IMR-90 (cell line): Measurements from ENCODE around the gene ZDHHC12. TPM values are rescaled to one million over a fixed set of nuclear protein-coding genes. Genes with fewer than 3 reads are reported as not detected.

Experiments used
- ATAC-seq: fragments of 200-7000 bp; cut with Tn5 transposase; 2 replicates; pipeline ENCODE4 v1.9.1; 2020; ENCODE audit warnings: low read depth, mild to moderate bottlenecking, moderate library complexity
- BruUV-seq: library from RNA; stranded (reverse); fragments of 400-500 nt; replicated peaks from 2 replicates; lab custom pipeline; 2021; lab: Mats Ljungman, UMichigan
- CTCF ChIA-PET: fragments of 300-600 bp; formaldehyde crosslinking; extraction: SDS; loops from one replicate; lab custom pipeline; 2021; ENCODE audit warnings: antibody characterized with exemption; lab: Yijun Ruan, JAX
- POLR2A ChIA-PET: fragments of 300-600 bp; sonication (Branson Sonifier 250); formaldehyde crosslinking; loops from one replicate; lab custom pipeline; 2022; ENCODE audit warnings: antibody characterized with exemption; ENCODE audit not compliant: unreplicated experiment; lab: Charles Lee
- DNase-seq: peaks from one replicate; pipeline ENCODE4 v3.0.0; 2013
- H2AFZ ChIP-seq: replicated peaks from 2 replicates; pipeline ENCODE3; 2013; ENCODE audit warnings: low read length, mild to moderate bottlenecking; ENCODE audit not compliant: poor library complexity
- H2AK5ac ChIP-seq: 2 replicates; pipeline ENCODE4 v1.6.1; 2013; ENCODE audit warnings: low read depth, low read length, inconsistent platforms
- H2AK9ac ChIP-seq: replicated peaks from 2 replicates; pipeline ENCODE3; 2013; ENCODE audit warnings: mild to moderate bottlenecking, low read depth, low read length, moderate library complexity; ENCODE audit not compliant: poor library complexity
- H2BK120ac ChIP-seq: 2 replicates; pipeline ENCODE4 v1.6.1; 2013; ENCODE audit warnings: low read depth, low read length, inconsistent platforms
- H2BK15ac ChIP-seq: 3 replicates; pipeline ENCODE4 v1.6.1; 2013; ENCODE audit warnings: low read depth, low read length, inconsistent platforms
- H2BK20ac ChIP-seq: 2 replicates; pipeline ENCODE4 v1.6.1; 2013; ENCODE audit warnings: low read depth, mild to moderate bottlenecking, inconsistent platforms, low read length, moderate library complexity
- H2BK5ac ChIP-seq: 2 replicates; pipeline ENCODE4 v1.6.1; 2013; ENCODE audit warnings: mild to moderate bottlenecking, low read depth, low read length, inconsistent platforms; ENCODE audit not compliant: poor library complexity, severe bottlenecking
- H3K14ac ChIP-seq: replicated peaks from 2 replicates; pipeline ENCODE4 v1.6.1; 2013; ENCODE audit warnings: low read depth, low read length, inconsistent platforms
- H3K18ac ChIP-seq: 2 replicates; pipeline ENCODE4 v1.6.1; 2013; ENCODE audit warnings: low read depth, low read length, control low read depth
- H3K23ac ChIP-seq: 2 replicates; pipeline ENCODE4 v1.6.1; 2013; ENCODE audit warnings: low read depth, low read length, inconsistent platforms
- H3K27ac ChIP-seq: 2 replicates; pipeline ENCODE4 v1.5.1; 2013; ENCODE audit warnings: mild to moderate bottlenecking, control low read depth, low read length; ENCODE audit not compliant: insufficient read depth
- H3K27me3 ChIP-seq: 2 replicates; pipeline ENCODE4 v1.6.1; 2013; ENCODE audit warnings: low read length; ENCODE audit not compliant: control insufficient read depth, insufficient read depth
- H3K36me3 ChIP-seq: 2 replicates; pipeline ENCODE4 v1.6.1; 2013; ENCODE audit warnings: low read length, mixed read lengths; ENCODE audit not compliant: control insufficient read depth, insufficient read depth
- H3K4ac ChIP-seq: 2 replicates; pipeline ENCODE4 v1.6.1; 2013; ENCODE audit warnings: low read depth, low read length, inconsistent platforms
- H3K4me1 ChIP-seq: 2 replicates; pipeline ENCODE4 v1.6.1; 2013; ENCODE audit warnings: low read length, mixed read lengths; ENCODE audit not compliant: control insufficient read depth, insufficient read depth
- H3K4me2 ChIP-seq: 2 replicates; pipeline ENCODE4 v1.6.1; 2013; ENCODE audit warnings: low read depth, mild to moderate bottlenecking, control low read depth, low read length, moderate library complexity
- H3K4me3 ChIP-seq: 2 replicates; pipeline ENCODE4 v1.5.1; 2013; ENCODE audit warnings: low read depth, mild to moderate bottlenecking, control low read depth, low read length, moderate library complexity; ENCODE audit not compliant: insufficient read depth
- H3K56ac ChIP-seq: 2 replicates; pipeline ENCODE4 v1.6.1; 2013; ENCODE audit warnings: low read length, inconsistent platforms; ENCODE audit not compliant: insufficient read depth; ENCODE audit errors: extremely low read depth
- H3K79me1 ChIP-seq, 2 experiments: 2 replicates each; pipeline ENCODE4 v1.6.1; 2013; ENCODE audit warnings: low read length in 2 of 2, inconsistent platforms in 1 of 2, low read depth in 1 of 2
- H3K9ac ChIP-seq: 2 replicates; pipeline ENCODE4 v1.6.1; 2013; ENCODE audit warnings: low read depth, low read length, control low read depth
- H3K9me1 ChIP-seq: 2 replicates; pipeline ENCODE4 v1.6.1; 2013; ENCODE audit warnings: low read length, inconsistent platforms; ENCODE audit not compliant: insufficient read depth
- H3K9me3 ChIP-seq: 2 replicates; pipeline ENCODE4 v1.6.1; 2013; ENCODE audit warnings: low read length; ENCODE audit not compliant: control insufficient read depth, insufficient read depth
- H4K20me1 ChIP-seq: 2 replicates; pipeline ENCODE4 v1.6.1; 2013; ENCODE audit warnings: low read length, inconsistent platforms; ENCODE audit not compliant: insufficient read depth
- H4K5ac ChIP-seq: 2 replicates; pipeline ENCODE4 v1.6.1; 2013; ENCODE audit warnings: mild to moderate bottlenecking, low read depth, low read length, control low read depth
- H4K8ac ChIP-seq, 2 experiments: 2 replicates each; pipeline ENCODE4 v1.6.1; 2013; ENCODE audit warnings: low read depth in 2 of 2, low read length in 2 of 2, control low read depth in 1 of 2, inconsistent platforms in 1 of 2
- H4K91ac ChIP-seq: 2 replicates; pipeline ENCODE4 v1.6.1; 2013; ENCODE audit warnings: low read depth, low read length, inconsistent platforms; ENCODE audit not compliant: insufficient read depth
- CEBPB ChIP-seq: IDR thresholded peaks from 2 replicates; pipeline ENCODE4 v1.6.1; 2012; ENCODE audit warnings: low read depth, low read length, improper control_type of control experiment
- MAZ ChIP-seq: IDR thresholded peaks from 2 replicates; pipeline ENCODE4 v1.6.1; 2012; ENCODE audit warnings: low read depth, mild to moderate bottlenecking, low read length, improper control_type of control experiment, moderate library complexity, borderline replicate concordance
- NFE2L2 ChIP-seq: fragments of 150-350 bp; IDR thresholded peaks from 2 replicates; pipeline ENCODE4 v1.6.1; 2016; ENCODE audit warnings: low read depth, mild to moderate bottlenecking, low read length
- RAD21 ChIP-seq: IDR thresholded peaks from 2 replicates; pipeline ENCODE4 v1.6.1; 2012; ENCODE audit warnings: low read length, improper control_type of control experiment
- SMC3 ChIP-seq: fragments of 150-350 bp; IDR thresholded peaks from 2 replicates; pipeline ENCODE4 v1.6.1; 2016; ENCODE audit warnings: low read depth, mild to moderate bottlenecking, antibody characterized with exemption, low read length, moderate library complexity
- WGBS, 2 experiments: methylation state at CpG; one replicate each; pipeline versions ENCODE4 v1.1.5 to v1.1.7; 2013; ENCODE audit warnings: missing lambda C conversion rate in 2 of 2; ENCODE audit not compliant: insufficient read length in 1 of 2; ENCODE audit errors: extremely low coverage in 2 of 2; 5-methylcytosine and 5-hydroxymethylcytosine counted together
- dilution Hi-C: fragments of 300-500 bp; cut with HindIII; formaldehyde crosslinking; loops from one replicate; pipeline ENCODE4 v1.14.3; 2018; ENCODE audit warnings: low sequenced_read_pairs; ENCODE audit not compliant: unreplicated experiment
- in situ Hi-C: fragments of 300-500 bp; cut with MboI; formaldehyde crosslinking; loops from 3 replicates; pipeline ENCODE4 v1.14.3; 2019; ENCODE audit warnings: low sequenced_read_pairs, inconsistent platforms, mixed read lengths
- intact Hi-C: fragments of 100-400 bp; cut with micrococcal nuclease; formaldehyde crosslinking; loops from 2 replicates; pipeline ENCODE4 v1.10.0; 2022
- polyA plus RNA-seq, 3 experiments: library from polyadenylated mRNA; depleted of rRNA; stranded (reverse); fragments of >200 nt; gene quantifications; 2 replicates each; pipeline ENCODE4 v1.2.3, GENCODE V29; 2012; ENCODE audit warnings: low replicate concordance in 1 of 3
- total RNA-seq: library from RNA; depleted of rRNA; stranded (reverse); fragments of >200 nt; gene quantifications from 2 replicates; pipeline ENCODE4 v1.2.3, GENCODE V29; 2012
- TF ChIP-seq, protein P1 (sequence below): fragments of 150-350 bp; IDR thresholded peaks from 2 replicates; pipeline ENCODE4 v1.6.1; 2016; ENCODE audit warnings: low read depth, mild to moderate bottlenecking, low read length, moderate library complexity, borderline replicate concordance

The ZDHHC12 gene
- total and polyA plus RNA-seq, 2 of the 4 experiments (the other 2 are of a cell fraction), result 16.7 to 60.7 TPM

DNA sequence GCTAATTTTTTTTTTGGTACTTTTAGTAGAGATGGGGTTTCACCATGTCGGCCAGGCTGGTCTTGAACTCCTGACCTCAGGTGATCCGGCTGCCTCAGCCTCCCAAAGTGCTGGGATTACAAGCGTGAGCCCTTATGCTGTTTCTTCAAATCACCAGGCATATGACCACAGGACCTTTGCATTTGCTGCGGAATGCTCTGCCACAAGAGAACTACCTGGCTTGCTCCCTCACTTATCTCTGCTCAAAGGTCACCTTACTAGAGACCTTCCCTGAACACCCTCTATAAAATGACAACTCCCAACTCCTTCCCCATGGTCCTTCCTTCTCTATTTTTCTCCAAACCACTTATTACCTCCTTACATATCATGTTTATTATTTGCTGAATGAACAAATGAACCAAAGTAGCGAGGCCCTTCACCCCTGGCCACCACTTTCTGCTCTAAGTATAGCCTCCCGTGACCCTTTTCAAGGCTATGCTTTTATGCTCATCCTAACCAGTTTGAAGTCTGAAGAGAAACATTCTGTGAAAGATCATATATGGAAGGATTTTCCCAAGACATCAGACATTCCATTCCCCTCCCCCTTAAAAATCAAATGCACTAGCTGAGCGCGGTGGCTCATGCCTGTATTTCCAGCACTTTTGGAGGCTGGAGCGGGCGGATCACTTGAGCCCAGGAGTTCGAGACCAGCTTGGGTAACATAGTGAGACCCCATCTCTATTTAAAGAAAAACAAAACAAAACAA, 46.5 kb upstream of the ZDHHC12 start (continued):
- TF ChIP-seq NFE2L2 (no peak), RAD21 (no peak)

DNA sequence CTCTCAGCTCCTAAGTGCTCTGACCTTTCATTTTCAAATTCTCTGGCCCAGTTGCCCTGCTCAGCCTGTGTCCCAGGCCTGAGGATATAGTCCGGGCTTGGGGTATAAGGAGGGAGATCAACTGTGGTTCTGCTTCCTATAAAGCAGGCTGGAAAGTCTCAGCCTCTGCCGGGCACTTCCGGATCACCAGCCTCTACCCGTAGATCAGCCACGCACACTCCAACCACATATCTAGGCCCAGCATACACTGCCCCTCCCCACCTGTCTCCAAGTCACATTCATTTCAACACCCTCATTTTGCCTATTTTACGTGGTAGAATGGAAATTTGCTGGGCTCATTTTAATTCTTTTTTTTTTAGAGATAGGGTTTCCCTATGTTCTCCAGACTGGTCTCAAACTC, 44.7 kb upstream of the ZDHHC12 start:
- no CpG with 5 or more reads among the region's 6 CpGs for WGBS, 2 experiments
- ATAC-seq, result no peak

More for the DNA sequence above, 44.7 kb upstream of the ZDHHC12 start:
- H3K36me3 ChIP-seq, result peaks cover 4% of the 10 kb centered on the region
- H4K20me1 ChIP-seq, result peaks cover 7% of the 10 kb centered on the region; the same call in 1 of the 2 replicates
- H3K18ac ChIP-seq, result no peak overlapping the region
- POLR2A ChIA-PET, result no interaction called here
- no peak overlapping the region for H3K9ac ChIP-seq
- H3K9me3 ChIP-seq, result no peaks in the 10 kb centered on the region
- H3K79me1 ChIP-seq, result peaks cover 20 to 70% of the 10 kb centered on the region in 2 experiments
- H2BK20ac ChIP-seq, result no peak overlapping the region
- no peak overlapping the region for H4K5ac ChIP-seq
- H2AK9ac ChIP-seq, result no peak overlapping the region
- no peak overlapping the region for H3K23ac ChIP-seq
- H3K56ac ChIP-seq, result no peak overlapping the region
- no peak overlapping the region for H2BK120ac ChIP-seq
- no peak overlapping the region for H3K4me3 ChIP-seq
- H4K8ac ChIP-seq, result no peak overlapping the region
- intact Hi-C loops (no loop called here), dilution Hi-C loops (no loop called here), in situ Hi-C loops (no loop called here)
- no peak overlapping the region for H3K27ac ChIP-seq
- CTCF ChIA-PET, result interaction anchor here (1.4 kb wide), 1 partner anchor 50 kb away, joined by 3 read pairs; the partner anchor contains the start of gene ENDOG
- no peak overlapping the region for H2AFZ ChIP-seq
- TF ChIP-seq MAZ (no peak), SMC3 (no peak), CEBPB (no peak)
- TF ChIP-seq, protein P1, sequence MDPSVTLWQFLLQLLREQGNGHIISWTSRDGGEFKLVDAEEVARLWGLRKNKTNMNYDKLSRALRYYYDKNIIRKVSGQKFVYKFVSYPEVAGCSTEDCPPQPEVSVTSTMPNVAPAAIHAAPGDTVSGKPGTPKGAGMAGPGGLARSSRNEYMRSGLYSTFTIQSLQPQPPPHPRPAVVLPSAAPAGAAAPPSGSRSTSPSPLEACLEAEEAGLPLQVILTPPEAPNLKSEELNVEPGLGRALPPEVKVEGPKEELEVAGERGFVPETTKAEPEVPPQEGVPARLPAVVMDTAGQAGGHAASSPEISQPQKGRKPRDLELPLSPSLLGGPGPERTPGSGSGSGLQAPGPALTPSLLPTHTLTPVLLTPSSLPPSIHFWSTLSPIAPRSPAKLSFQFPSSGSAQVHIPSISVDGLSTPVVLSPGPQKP, result no peak
- H3K27me3 ChIP-seq, result no peaks in the 10 kb centered on the region
- no peak overlapping the region for H3K4ac ChIP-seq
- no peak overlapping the region for H3K4me2 ChIP-seq
- peaks cover 5% of the 10 kb centered on the region for H3K4me1 ChIP-seq
- no peak overlapping the region for H3K14ac ChIP-seq
- no peak for DNase-seq
- no peak overlapping the region for H2AK5ac ChIP-seq
- H2BK5ac ChIP-seq, result no peak overlapping the region
- peaks cover 7% of the 10 kb centered on the region; the same call in 1 of the 2 replicates for H3K9me1 ChIP-seq
- H2BK15ac ChIP-seq, result no peak overlapping the region
- BruUV-seq, result no TSS peak
- no peak overlapping the region for H4K91ac ChIP-seq
